RWPE2 (cell line): ENCODE measurements around the gene EML2.
A peak's percentile ranks its signal among the peaks of the same experiment; 100 is the strongest.

Experiments used
- ATAC-seq: fragments of 200-7000 bp; cut with Tn5 transposase; 3 replicates; pipeline ENCODE4 v1.9.1; 2021; ENCODE audit warnings: low read depth
- DNase-seq: peaks from one replicate; pipeline ENCODE4 v3.0.0-alpha.2; 2020; ENCODE audit warnings: low spot score
- H3K27ac ChIP-seq: fragments of 450-650 bp; 2 replicates; pipeline ENCODE4 v1.5.1; 2017; ENCODE audit warnings: mild to moderate bottlenecking; ENCODE audit not compliant: poor library complexity, severe bottlenecking
- H3K27me3 ChIP-seq: fragments of 250-450 bp; sonication (Bioruptor Pico); 2 replicates; pipeline ENCODE4 v1.5.1; 2021; ENCODE audit warnings: mild to moderate bottlenecking, moderate library complexity; ENCODE audit not compliant: insufficient read depth, poor library complexity, severe bottlenecking
- H3K36me3 ChIP-seq: fragments of 250-450 bp; sonication (Bioruptor Pico); 2 replicates; pipeline ENCODE4 v1.5.1; 2020; ENCODE audit warnings: low read depth, mild to moderate bottlenecking, moderate library complexity
- H3K4me1 ChIP-seq: fragments of 250-450 bp; sonication (Bioruptor Pico); 2 replicates; pipeline ENCODE4 v1.5.1; 2021; ENCODE audit warnings: mild to moderate bottlenecking, moderate library complexity; ENCODE audit not compliant: insufficient read depth, poor library complexity, severe bottlenecking
- H3K4me3 ChIP-seq: fragments of 250-450 bp; sonication (Bioruptor Pico); 2 replicates; pipeline ENCODE4 v1.5.1; 2021; ENCODE audit warnings: mild to moderate bottlenecking, moderate library complexity; ENCODE audit not compliant: severe bottlenecking
- H3K9me3 ChIP-seq: fragments of 250-450 bp; sonication (Bioruptor Pico); 2 replicates; pipeline ENCODE4 v1.5.1; 2021; ENCODE audit warnings: mild to moderate bottlenecking, moderate library complexity; ENCODE audit not compliant: severe bottlenecking
- TF ChIP-seq, protein P1 (sequence below): fragments of 450-650 bp; IDR thresholded peaks from one replicate; pipeline ENCODE4 v1.5.1; 2017; ENCODE audit warnings: mild to moderate bottlenecking, moderate library complexity; ENCODE audit not compliant: poor library complexity, severe bottlenecking

The EML2 gene

DNA sequence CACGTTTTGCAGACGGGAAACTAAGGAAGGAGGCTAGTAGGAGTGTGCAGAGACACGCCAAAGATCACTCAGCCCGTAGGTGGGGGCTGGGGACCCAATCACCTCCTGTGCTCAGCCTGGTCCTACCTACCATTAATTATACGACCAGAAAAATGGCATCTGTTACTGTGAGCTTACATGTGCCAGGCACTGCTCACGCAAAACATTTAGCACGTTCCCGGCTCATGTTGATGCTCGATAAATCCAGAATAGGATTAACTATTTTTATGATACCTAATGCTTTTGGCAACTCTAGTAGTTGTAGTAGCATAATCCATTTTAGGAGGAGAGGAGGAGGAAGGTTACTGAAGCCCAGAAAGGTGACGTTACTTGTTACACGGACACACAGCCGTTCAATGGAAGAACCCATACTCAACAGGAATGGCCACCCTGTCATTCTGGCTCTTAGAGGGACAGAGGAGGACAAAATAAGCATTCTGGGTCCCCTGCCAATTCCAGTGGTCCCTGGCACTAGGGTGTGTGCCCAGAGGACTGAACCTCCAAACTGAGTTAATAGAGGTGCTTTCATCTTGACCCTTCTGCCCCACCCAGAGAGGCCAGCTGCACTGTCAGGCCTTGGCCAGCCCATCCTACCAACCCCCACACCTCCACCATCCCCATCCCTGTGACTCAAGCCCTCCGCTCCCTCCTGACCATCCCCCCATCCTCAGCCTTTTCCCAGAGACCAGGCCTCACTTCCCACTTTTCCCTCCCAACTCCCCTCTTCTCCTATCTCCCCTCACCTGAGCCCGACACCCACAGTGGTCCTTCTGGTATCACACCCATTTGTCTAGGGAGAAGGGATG lies 5.0 kb upstream of the EML2 start:
- Histone ChIP-seq H3K27me3 (no peaks in the 10 kb centered on the region), H3K4me3 (no peak overlapping the region), H3K27ac (no peak overlapping the region), H3K9me3 (no peaks in the 10 kb centered on the region), H3K36me3 (no peaks in the 10 kb centered on the region), H3K4me1 (peaks cover 13% of the 10 kb centered on the region)
- ATAC-seq (no peak), DNase-seq (no peak)
- TF ChIP-seq, protein P1, sequence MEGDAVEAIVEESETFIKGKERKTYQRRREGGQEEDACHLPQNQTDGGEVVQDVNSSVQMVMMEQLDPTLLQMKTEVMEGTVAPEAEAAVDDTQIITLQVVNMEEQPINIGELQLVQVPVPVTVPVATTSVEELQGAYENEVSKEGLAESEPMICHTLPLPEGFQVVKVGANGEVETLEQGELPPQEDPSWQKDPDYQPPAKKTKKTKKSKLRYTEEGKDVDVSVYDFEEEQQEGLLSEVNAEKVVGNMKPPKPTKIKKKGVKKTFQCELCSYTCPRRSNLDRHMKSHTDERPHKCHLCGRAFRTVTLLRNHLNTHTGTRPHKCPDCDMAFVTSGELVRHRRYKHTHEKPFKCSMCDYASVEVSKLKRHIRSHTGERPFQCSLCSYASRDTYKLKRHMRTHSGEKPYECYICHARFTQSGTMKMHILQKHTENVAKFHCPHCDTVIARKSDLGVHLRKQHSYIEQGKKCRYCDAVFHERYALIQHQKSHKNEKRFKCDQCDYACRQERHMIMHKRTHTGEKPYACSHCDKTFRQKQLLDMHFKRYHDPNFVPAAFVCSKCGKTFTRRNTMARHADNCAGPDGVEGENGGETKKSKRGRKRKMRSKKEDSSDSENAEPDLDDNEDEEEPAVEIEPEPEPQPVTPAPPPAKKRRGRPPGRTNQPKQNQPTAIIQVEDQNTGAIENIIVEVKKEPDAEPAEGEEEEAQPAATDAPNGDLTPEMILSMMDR: no peak

- TF ChIP-seq, protein P1: peak; percentile 85
- no peak for ATAC-seq
- peak overlapping the region; percentile 90 for H3K27ac ChIP-seq
These were observed 4.1 kb upstream of the EML2 start for GRCh38 chr19:45643024-45643926.

GRCh38 chr19:45641274-45642105 lies 2.3 kb upstream of the EML2 start:
- Histone ChIP-seq H3K4me3 (peak overlapping the region; percentile 21), H3K4me1 (peaks cover 19% of the 10 kb centered on the region), H3K9me3 (no peaks in the 10 kb centered on the region), H3K27me3 (no peaks in the 10 kb centered on the region), H3K36me3 (peaks cover 8% of the 10 kb centered on the region), H3K27ac (peak overlapping the region; percentile 90)
- DNase-seq (peak; percentile 97), ATAC-seq (peak; percentile 71)
- TF ChIP-seq, protein P1: no peak

More at GRCh38 chr19:45643024-45643926, 4.1 kb upstream of the EML2 start:
- DNase-seq: no peak
- no peak overlapping the region for H3K4me3 ChIP-seq
- H3K9me3 ChIP-seq: no peaks in the 10 kb centered on the region
- H3K4me1 ChIP-seq: peaks cover 13% of the 10 kb centered on the region
- no peaks in the 10 kb centered on the region for H3K36me3 ChIP-seq
- no peaks in the 10 kb centered on the region for H3K27me3 ChIP-seq

DNA sequence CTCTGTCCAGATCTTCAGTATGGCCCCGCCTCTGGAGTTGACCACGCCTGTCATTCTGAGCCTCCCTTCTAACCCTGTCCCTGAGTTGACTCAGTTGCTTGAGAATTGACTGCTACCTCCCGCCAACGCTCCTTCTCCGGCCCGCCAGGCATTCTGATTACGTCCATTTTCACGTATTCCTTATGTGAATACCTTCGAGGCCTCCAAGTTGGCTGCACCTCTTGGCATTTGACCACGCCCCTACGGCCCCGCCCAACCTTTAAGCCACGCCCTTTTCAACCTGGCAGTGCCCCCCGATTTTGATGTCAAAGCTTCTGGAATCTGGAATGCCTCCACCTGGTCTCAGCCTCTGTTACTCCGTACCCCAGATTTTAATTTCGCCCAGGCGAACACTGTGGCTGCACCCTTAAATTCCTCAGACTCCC lies 1.7 kb upstream of the EML2 start:
- TF ChIP-seq, protein P1: no peak
- no peak for DNase-seq
- ATAC-seq: peak; percentile 4; the same call in 1 of the 3 replicates
- Histone ChIP-seq H3K36me3 (peaks cover 14% of the 10 kb centered on the region), H3K27me3 (no peaks in the 10 kb centered on the region), H3K4me3 (peak overlapping the region; percentile 21), H3K27ac (peak overlapping the region; percentile 90), H3K9me3 (no peaks in the 10 kb centered on the region), H3K4me1 (peaks cover 13% of the 10 kb centered on the region)
